M059J (cell line): ENCODE measurements around the gene NDUFS7. TPM values are rescaled to one million over a fixed set of nuclear protein-coding genes. Genes with fewer than 3 reads are reported as not detected.

Experiments used
- DNase-seq: peaks from one replicate; pipeline ENCODE4 v3.0.0-alpha.2; 2012; ENCODE audit warnings: low read depth
- total RNA-seq: library from RNA; depleted of rRNA; stranded (reverse); fragments of >200 nt; shearing (Covaris generic); gene quantifications from 2 replicates; pipeline ENCODE4 v1.2.3, GENCODE V29; 2014; rRNA removed

The NDUFS7 gene
- 119 and 150 TPM in 2 replicates for total RNA-seq

DNA sequence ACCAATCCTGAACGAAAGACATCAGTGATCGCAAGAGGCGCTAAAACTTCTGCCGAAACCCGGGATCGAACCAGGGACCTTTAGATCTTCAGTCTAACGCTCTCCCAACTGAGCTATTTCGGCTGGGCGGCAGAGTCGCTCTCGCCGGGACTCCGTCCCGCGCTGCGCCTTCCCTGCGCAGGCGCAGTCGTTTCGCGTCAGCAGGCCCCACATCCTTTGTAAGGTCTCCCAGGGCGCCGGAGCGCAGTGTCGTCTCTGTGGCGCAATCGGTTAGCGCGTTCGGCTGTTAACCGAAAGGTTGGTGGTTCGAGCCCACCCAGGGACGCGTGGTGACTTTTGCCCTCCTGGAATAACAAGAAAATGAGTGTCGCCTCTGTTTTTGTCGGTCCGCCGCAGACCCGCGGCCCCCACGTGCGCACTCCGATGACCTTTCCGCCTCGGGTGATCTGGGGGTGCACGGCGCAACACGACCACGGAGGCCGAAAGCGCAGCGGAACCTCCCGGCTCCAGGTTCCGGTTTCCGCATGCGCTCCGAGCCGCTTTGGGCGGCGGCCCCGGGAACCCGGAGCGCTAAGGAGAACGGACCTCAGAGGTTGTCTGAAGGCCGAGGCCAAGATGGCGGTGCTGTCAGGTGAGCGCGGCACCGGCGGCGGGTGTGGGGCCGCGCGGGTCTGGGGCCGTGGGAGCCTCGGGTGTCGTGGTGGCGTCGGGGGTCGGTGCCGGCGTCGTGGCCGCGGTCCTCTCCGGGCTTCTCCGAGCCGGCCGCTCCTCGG is at the start of gene NDUFS7:
NDUFS7 (plus strand) TSS at position 596 of the 773 bp plus-strand sequence; CDS start at position 616, 20 bp downstream.
- DNase-seq = peak; percentile 81

- no peak for DNase-seq
Measured at GRCh38 chr19:1336079-1336684, 47.5 kb upstream of the NDUFS7 start.

DNA sequence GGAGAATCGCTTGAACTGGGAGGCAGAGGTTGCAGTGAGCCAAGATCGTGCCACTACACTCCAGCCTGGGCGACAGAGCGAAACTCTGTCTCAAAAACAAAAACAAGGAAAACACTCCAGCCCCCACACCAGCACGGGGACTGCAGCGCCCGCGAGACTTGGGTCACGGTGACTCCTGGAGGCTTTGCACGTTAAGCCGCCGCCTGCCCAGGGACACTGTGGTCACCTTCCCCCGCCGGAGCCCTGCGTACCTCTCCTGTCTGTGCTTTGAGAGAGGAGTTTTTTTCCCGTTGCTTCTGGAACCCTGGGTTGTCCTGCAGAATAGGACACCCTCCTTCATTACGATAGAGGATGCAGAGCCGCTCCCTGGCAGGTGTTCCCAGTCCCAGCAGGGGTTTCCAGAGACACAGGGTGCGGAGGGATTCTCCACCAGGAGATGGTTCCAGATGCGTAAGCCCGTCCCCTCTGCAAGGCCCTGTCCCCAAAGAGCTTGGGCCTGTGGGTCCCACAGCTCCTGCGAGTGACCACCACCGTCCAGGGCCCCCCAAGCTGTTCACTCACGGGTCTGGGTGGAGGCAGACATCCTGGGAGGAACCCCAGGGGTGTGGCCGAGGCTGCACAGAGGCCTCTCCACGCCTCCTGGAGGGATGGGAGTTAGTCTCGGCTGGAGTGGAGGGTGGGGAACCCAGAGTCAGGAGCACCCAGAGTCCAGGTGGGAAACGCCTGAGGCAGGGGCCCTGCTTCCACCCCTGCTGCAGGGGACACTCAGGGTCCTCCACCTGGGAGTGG is 42.8 kb upstream of the NDUFS7 start:
- no peak for DNase-seq

GRCh38 chr19:1343041-1343440 is 40.7 kb upstream of the NDUFS7 start:
- DNase-seq = no peak

DNA sequence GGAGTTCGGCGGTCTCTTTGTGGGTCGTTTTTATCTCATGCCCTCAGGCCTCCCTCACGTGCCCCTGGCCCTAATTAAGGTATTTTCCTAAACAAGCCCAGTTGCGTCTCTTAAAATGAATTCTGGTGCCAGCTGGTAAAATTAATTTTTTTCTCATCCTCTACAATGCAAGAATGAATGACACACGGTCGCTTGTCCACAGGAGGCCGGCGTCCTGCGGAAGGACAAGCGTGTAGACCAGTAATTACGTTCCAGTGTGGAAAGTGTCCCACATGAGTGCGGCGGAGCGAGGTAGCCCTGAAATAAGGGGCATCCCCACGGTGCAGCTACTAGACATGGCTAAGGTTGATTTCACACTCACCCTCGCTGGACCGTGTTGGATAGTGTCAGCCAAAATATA is 34.5 kb upstream of the NDUFS7 start:
- DNase-seq = no peak

DNA sequence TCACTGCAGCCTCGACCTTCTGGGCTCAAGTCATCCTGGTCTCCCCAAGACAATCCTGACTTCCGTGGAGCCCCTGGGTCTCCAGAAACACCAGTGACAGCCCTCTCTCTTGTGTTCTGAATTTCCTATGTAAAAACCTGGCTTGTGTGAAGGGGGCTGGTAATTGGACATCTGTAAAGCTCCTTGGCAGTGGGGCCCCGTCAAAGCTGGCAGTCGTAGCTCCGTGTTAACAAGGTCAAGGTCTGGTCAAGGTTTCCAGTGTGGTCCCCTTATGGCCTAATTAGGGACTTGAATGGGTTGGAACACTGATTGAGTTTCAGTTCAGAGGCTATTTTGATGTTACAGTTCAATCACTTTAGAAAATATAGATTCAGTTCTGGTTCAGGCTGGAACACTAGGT is 32.8 kb upstream of the NDUFS7 start:
- DNase-seq = no peak

GRCh38 chr19:1351381-1351851 is 32.3 kb upstream of the NDUFS7 start:
- DNase-seq = no peak

DNA sequence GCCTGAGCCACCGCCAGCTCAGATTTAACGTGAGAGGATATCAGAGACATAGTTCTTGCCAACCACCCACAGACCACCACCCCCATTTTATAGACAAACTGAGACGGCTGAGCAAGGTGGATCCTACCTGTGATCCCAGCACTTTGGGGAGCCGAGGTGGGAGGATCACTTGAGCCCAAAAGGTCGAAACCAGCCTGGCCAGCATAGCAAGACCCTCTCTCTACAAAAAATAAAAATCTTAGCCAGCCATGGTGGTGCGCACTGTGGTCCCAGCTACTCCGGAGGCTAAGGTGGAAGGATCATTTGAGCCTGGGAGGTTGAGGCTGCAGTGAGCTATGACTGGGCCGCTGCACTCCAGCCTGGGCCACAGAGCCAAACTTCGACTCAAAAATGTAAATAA is 30.6 kb upstream of the NDUFS7 start:
- no peak for DNase-seq

DNA sequence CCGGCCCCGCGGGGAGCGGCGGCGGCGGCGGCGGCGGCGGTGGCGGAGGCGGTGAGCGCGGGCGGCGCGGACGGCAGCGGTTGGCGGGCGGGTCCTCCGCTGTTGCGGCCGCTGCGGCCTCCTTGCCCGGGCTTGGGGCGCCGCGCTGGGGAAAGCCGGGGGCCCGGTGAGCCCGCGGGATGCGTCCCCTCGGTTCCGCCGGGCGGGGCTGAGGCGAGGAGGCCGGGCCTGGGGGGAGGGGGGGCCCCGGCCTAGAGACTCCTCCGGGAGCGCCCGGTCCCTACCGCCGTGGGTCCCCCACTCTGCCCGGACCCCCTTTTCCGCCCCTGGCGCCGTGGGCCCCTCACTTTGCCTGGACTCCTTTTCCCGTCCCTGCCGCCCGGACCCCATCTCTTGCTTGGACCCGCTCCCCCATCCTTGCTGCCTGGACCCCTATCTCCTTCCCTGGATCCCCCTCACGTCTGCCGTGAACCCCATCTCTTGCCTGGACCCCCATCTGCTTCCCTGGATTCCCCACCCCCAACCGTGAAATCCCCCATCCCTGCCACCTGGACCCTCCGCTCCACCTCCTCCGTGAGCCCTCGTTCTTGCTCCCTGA is 28.6 kb upstream of the NDUFS7 start:
- DNase-seq = peak; percentile 35

GRCh38 chr19:1355568-1356507 is 27.9 kb upstream of the NDUFS7 start:
- no peak for DNase-seq

- no peak for DNase-seq
Measured at GRCh38 chr19:1356508-1356865, 27.2 kb upstream of the NDUFS7 start.

- DNase-seq = no peak
Measured at GRCh38 chr19:1357531-1358109, 26.1 kb upstream of the NDUFS7 start.

- no peak for DNase-seq
Measured at GRCh38 chr19:1360126-1360817, 23.4 kb upstream of the NDUFS7 start.

GRCh38 chr19:1360818-1361461 is 22.8 kb upstream of the NDUFS7 start:
- peak; percentile 75 for DNase-seq

GRCh38 chr19:1361601-1362386 is 21.9 kb upstream of the NDUFS7 start:
- DNase-seq = peak; percentile 74

- DNase-seq = no peak
Measured at GRCh38 chr19:1362387-1363257, 21.1 kb upstream of the NDUFS7 start.

- no peak for DNase-seq
Measured at GRCh38 chr19:1363599-1363998, 20.1 kb upstream of the NDUFS7 start.
